GM12878 (cell line): Measurements from ENCODE around the gene ADAMTSL3.

ENCODE experiments used
- BCL11A ChIP-seq: IDR thresholded peaks from 2 replicates; pipeline ENCODE4 v1.6.1; 2011; ENCODE audit warnings: low read depth, low read length
- CEBPB ChIP-seq, 2 experiments: fragments of 150-350 bp in 1 of 2; IDR thresholded peaks; 2 replicates each; pipeline ENCODE4 v1.6.1; 2012 to 2014; ENCODE audit warnings: low read depth in 2 of 2, low read length in 2 of 2, borderline replicate concordance in 1 of 2, inconsistent platforms in 1 of 2
- EP300 ChIP-seq, 2 experiments: fragments of 150-350 bp in 1 of 2; IDR thresholded peaks; 2 replicates each; pipeline ENCODE4 v1.6.1; 2011 to 2012; ENCODE audit warnings: low read depth in 2 of 2, low read length in 2 of 2, borderline replicate concordance in 1 of 2, improper control_type of control experiment in 1 of 2, inconsistent platforms in 1 of 2; ENCODE audit not compliant: control insufficient read depth in 1 of 2
- NR2C2 ChIP-seq: IDR thresholded peaks from 2 replicates; pipeline ENCODE4 v1.6.1; 2011; ENCODE audit warnings: borderline replicate concordance, low read depth; ENCODE audit not compliant: control insufficient read depth, insufficient read length
- POLR2A ChIP-seq: IDR thresholded peaks from 2 replicates; pipeline ENCODE4 v1.6.1; 2011; ENCODE audit warnings: low read depth, mild to moderate bottlenecking, low read length
- SIN3A ChIP-seq: IDR thresholded peaks from 2 replicates; pipeline ENCODE4 v1.6.1; 2012; ENCODE audit warnings: low read depth, low read length, improper control_type of control experiment
- ZNF207 ChIP-seq: fragments of 450-650 bp; IDR thresholded peaks from 2 replicates; pipeline ENCODE4 v1.6.1; 2014; ENCODE audit warnings: antibody characterized with exemption, mild to moderate bottlenecking, borderline replicate concordance
- ZNF687 ChIP-seq: fragments of 450-650 bp; IDR thresholded peaks from 2 replicates; pipeline ENCODE4 v1.6.1; 2017; ENCODE audit warnings: mild to moderate bottlenecking, moderate library complexity
- TF ChIP-seq, protein P1 (sequence below): IDR thresholded peaks from 2 replicates; pipeline ENCODE4 v1.6.1; 2012; ENCODE audit warnings: mild to moderate bottlenecking, low read depth, low read length
- TF ChIP-seq, protein P2 (sequence below), 3 experiments: IDR thresholded peaks in 2 of 3; conservative IDR thresholded peaks in 1 of 3; 2 replicates each; pipeline ENCODE4 v1.5.1; 2011; ENCODE audit warnings: low read depth in 3 of 3, low read length in 3 of 3, mild to moderate bottlenecking in 3 of 3, control low read depth in 2 of 3, moderate library complexity in 2 of 3, inconsistent platforms in 1 of 3, mixed read lengths in 1 of 3; ENCODE audit not compliant: control insufficient read depth in 2 of 3, insufficient read depth in 1 of 3; ENCODE audit errors: extremely low read depth in 1 of 3
- TF ChIP-seq, protein P3 (sequence below): fragments of 450-650 bp; IDR thresholded peaks from 2 replicates; pipeline ENCODE4 v1.6.1; 2016; ENCODE audit warnings: mild to moderate bottlenecking

DNA sequence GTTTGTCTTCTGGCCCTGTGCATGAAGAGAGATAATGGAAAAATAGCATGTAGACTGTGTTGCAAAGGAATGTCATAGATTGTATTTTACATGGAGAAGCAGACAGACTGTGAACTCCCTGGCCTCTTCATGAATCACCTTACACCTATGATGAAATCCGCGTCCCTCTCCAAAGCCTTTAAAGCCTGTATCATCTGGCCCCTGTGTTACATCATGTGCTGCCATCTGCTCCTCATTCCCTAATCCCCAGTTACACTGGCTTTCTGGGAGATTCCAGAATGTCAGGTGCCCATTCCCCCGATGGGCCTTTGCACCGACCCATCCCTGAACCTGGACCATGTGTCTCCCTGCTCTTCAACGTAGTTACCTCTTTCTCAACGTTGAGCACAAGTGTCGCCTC is 190.8 kb downstream of the ADAMTSL3 start:
- TF ChIP-seq, protein P1, sequence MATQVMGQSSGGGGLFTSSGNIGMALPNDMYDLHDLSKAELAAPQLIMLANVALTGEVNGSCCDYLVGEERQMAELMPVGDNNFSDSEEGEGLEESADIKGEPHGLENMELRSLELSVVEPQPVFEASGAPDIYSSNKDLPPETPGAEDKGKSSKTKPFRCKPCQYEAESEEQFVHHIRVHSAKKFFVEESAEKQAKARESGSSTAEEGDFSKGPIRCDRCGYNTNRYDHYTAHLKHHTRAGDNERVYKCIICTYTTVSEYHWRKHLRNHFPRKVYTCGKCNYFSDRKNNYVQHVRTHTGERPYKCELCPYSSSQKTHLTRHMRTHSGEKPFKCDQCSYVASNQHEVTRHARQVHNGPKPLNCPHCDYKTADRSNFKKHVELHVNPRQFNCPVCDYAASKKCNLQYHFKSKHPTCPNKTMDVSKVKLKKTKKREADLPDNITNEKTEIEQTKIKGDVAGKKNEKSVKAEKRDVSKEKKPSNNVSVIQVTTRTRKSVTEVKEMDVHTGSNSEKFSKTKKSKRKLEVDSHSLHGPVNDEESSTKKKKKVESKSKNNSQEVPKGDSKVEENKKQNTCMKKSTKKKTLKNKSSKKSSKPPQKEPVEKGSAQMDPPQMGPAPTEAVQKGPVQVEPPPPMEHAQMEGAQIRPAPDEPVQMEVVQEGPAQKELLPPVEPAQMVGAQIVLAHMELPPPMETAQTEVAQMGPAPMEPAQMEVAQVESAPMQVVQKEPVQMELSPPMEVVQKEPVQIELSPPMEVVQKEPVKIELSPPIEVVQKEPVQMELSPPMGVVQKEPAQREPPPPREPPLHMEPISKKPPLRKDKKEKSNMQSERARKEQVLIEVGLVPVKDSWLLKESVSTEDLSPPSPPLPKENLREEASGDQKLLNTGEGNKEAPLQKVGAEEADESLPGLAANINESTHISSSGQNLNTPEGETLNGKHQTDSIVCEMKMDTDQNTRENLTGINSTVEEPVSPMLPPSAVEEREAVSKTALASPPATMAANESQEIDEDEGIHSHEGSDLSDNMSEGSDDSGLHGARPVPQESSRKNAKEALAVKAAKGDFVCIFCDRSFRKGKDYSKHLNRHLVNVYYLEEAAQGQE: no peak
- TF ChIP-seq POLR2A (no peak), CEBPB (IDR thresholded peaks at IDR 0.05; ENCODE audit: borderline replicate concordance in 1 of 2, low read depth in 2 of 2, low read length in 2 of 2) (no peak), ZNF687 (no peak), EP300 (IDR thresholded peaks at IDR 0.05; ENCODE audit: borderline replicate concordance in 1 of 2, control insufficient read depth in 1 of 2, low read depth in 2 of 2, low read length in 2 of 2) (no peak), NR2C2 (no peak), SIN3A (no peak), ZNF207 (no peak), BCL11A (no peak)
- TF ChIP-seq, protein P2, sequence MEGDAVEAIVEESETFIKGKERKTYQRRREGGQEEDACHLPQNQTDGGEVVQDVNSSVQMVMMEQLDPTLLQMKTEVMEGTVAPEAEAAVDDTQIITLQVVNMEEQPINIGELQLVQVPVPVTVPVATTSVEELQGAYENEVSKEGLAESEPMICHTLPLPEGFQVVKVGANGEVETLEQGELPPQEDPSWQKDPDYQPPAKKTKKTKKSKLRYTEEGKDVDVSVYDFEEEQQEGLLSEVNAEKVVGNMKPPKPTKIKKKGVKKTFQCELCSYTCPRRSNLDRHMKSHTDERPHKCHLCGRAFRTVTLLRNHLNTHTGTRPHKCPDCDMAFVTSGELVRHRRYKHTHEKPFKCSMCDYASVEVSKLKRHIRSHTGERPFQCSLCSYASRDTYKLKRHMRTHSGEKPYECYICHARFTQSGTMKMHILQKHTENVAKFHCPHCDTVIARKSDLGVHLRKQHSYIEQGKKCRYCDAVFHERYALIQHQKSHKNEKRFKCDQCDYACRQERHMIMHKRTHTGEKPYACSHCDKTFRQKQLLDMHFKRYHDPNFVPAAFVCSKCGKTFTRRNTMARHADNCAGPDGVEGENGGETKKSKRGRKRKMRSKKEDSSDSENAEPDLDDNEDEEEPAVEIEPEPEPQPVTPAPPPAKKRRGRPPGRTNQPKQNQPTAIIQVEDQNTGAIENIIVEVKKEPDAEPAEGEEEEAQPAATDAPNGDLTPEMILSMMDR (IDR thresholded peaks at IDR 0.05 in 2 of 3, conservative IDR thresholded peaks at IDR 0.05 in 1 of 3; ENCODE audit: control insufficient read depth in 2 of 3, extremely low read depth in 1 of 3, insufficient read depth in 1 of 3, low read depth in 3 of 3, low read length in 3 of 3): no peak
- TF ChIP-seq, protein P3, sequence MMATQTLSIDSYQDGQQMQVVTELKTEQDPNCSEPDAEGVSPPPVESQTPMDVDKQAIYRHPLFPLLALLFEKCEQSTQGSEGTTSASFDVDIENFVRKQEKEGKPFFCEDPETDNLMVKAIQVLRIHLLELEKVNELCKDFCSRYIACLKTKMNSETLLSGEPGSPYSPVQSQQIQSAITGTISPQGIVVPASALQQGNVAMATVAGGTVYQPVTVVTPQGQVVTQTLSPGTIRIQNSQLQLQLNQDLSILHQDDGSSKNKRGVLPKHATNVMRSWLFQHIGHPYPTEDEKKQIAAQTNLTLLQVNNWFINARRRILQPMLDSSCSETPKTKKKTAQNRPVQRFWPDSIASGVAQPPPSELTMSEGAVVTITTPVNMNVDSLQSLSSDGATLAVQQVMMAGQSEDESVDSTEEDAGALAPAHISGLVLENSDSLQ: no peak
